Mesenchymal stem cell (in vitro differentiated cells and primary cell): ENCODE measurements around the gene RAB1B.

ENCODE experiments used
- DNase-seq: peaks from one replicate; pipeline ENCODE4 v3.0.0-alpha.2; 2013
- H2AFZ ChIP-seq: one replicate; pipeline ENCODE4 v1.6.1; 2013; ENCODE audit warnings: low read depth, mild to moderate bottlenecking, control low read depth, inconsistent platforms, low read length, moderate library complexity
- H2AK5ac ChIP-seq: 2 replicates; pipeline ENCODE4 v1.6.1; 2013; ENCODE audit warnings: low read length, moderate library complexity, mild to moderate bottlenecking, inconsistent platforms; ENCODE audit not compliant: severe bottlenecking
- H2BK120ac ChIP-seq: one replicate; pipeline ENCODE4 v1.6.1; 2013; ENCODE audit warnings: low read depth, mild to moderate bottlenecking, inconsistent platforms, low read length, moderate library complexity
- H2BK12ac ChIP-seq, 2 experiments: one replicate each; pipeline ENCODE4 v1.6.1; 2013; ENCODE audit warnings: inconsistent platforms in 2 of 2, low read length in 2 of 2, mild to moderate bottlenecking in 2 of 2, moderate library complexity in 2 of 2, control low read depth in 1 of 2
- H2BK15ac ChIP-seq: one replicate; pipeline ENCODE4 v1.6.1; 2013; ENCODE audit warnings: mild to moderate bottlenecking, low read depth, inconsistent platforms; ENCODE audit not compliant: poor library complexity, severe bottlenecking
- H2BK5ac ChIP-seq: 2 replicates; pipeline ENCODE4 v1.6.1; 2013; ENCODE audit warnings: low read depth, mild to moderate bottlenecking, low read length, control low read depth, inconsistent platforms; ENCODE audit not compliant: poor library complexity, severe bottlenecking
- H3K14ac ChIP-seq, 2 experiments: one replicate each; pipeline ENCODE4 v1.6.1; 2013; ENCODE audit warnings: inconsistent platforms in 2 of 2, low read length in 2 of 2, control low read depth in 1 of 2, mild to moderate bottlenecking in 1 of 2, moderate library complexity in 1 of 2
- H3K18ac ChIP-seq, 2 experiments: one replicate each; pipeline ENCODE4 v1.6.1; 2013; ENCODE audit warnings: inconsistent platforms in 2 of 2, low read length in 2 of 2, control low read depth in 1 of 2, low read depth in 1 of 2, mild to moderate bottlenecking in 1 of 2
- H3K23ac ChIP-seq, 2 experiments: one replicate each; pipeline ENCODE4 v1.6.1; 2013; ENCODE audit warnings: inconsistent platforms in 2 of 2, low read length in 2 of 2, mild to moderate bottlenecking in 2 of 2, moderate library complexity in 2 of 2, control low read depth in 1 of 2
- H3K27ac ChIP-seq: 2 replicates; pipeline ENCODE4 v1.5.1; 2013; ENCODE audit warnings: mild to moderate bottlenecking, moderate library complexity, low read length, control low read depth, inconsistent platforms; ENCODE audit not compliant: poor library complexity, severe bottlenecking
- H3K27me3 ChIP-seq, 2 experiments: 2 replicates each; pipeline versions ENCODE4 v1.6.1 to v1.7.0; 2013; ENCODE audit warnings: low read length in 2 of 2, mild to moderate bottlenecking in 2 of 2, moderate library complexity in 2 of 2, control low read depth in 1 of 2, inconsistent platforms in 1 of 2; ENCODE audit not compliant: control insufficient read depth in 1 of 2, insufficient read depth in 1 of 2
- H3K36me3 ChIP-seq, 2 experiments: 2 replicates each; pipeline versions ENCODE4 v1.6.1 to v1.7.0; 2013; ENCODE audit warnings: low read length in 2 of 2, control low read depth in 1 of 2, inconsistent platforms in 1 of 2, low read depth in 1 of 2, mild to moderate bottlenecking in 1 of 2; ENCODE audit not compliant: insufficient read depth in 2 of 2, control insufficient read depth in 1 of 2
- H3K4ac ChIP-seq, 2 experiments: one replicate each; pipeline ENCODE4 v1.6.1; 2013; ENCODE audit warnings: inconsistent platforms in 2 of 2, low read length in 2 of 2, mild to moderate bottlenecking in 2 of 2, moderate library complexity in 2 of 2, control low read depth in 1 of 2, low read depth in 1 of 2
- H3K4me1 ChIP-seq: 2 replicates; pipeline ENCODE4 v1.6.1; 2013; ENCODE audit warnings: low read depth, low read length, control low read depth; ENCODE audit not compliant: control insufficient read depth, insufficient read depth
- H3K4me2 ChIP-seq: 2 replicates; pipeline ENCODE4 v1.6.1; 2013; ENCODE audit warnings: low read length, mild to moderate bottlenecking, inconsistent platforms; ENCODE audit not compliant: poor library complexity, severe bottlenecking
- H3K4me3 ChIP-seq, 2 experiments: 2 replicates each; pipeline versions ENCODE4 v1.5.1 to v1.7.0; 2013; ENCODE audit warnings: low read length in 2 of 2, mild to moderate bottlenecking in 2 of 2, control low read depth in 1 of 2, low read depth in 1 of 2; ENCODE audit not compliant: insufficient read depth in 1 of 2
- H3K79me1 ChIP-seq: replicated peaks from 2 replicates; pipeline ENCODE4 v1.6.1; 2013; ENCODE audit warnings: mild to moderate bottlenecking, control low read depth, low read length, inconsistent platforms; ENCODE audit not compliant: poor library complexity, severe bottlenecking
- H3K9ac ChIP-seq: 2 replicates; pipeline ENCODE4 v1.7.0; 2013; ENCODE audit warnings: mild to moderate bottlenecking, low read length, moderate library complexity
- H3K9me3 ChIP-seq: 2 replicates; pipeline ENCODE4 v1.7.0; 2013; ENCODE audit warnings: mild to moderate bottlenecking, low read length; ENCODE audit not compliant: control insufficient read depth
- H4K8ac ChIP-seq: one replicate; pipeline ENCODE4 v1.6.1; 2013; ENCODE audit warnings: inconsistent platforms, mild to moderate bottlenecking, low read length, moderate library complexity
- H4K91ac ChIP-seq: one replicate; pipeline ENCODE4 v1.6.1; 2013; ENCODE audit warnings: mild to moderate bottlenecking, low read length, inconsistent platforms
- WGBS: methylation state at CpG from one replicate; pipeline ENCODE4 v1.1.7; 2013; ENCODE audit warnings: mixed read lengths; 5-methylcytosine and 5-hydroxymethylcytosine counted together

Gene RAB1B

DNA sequence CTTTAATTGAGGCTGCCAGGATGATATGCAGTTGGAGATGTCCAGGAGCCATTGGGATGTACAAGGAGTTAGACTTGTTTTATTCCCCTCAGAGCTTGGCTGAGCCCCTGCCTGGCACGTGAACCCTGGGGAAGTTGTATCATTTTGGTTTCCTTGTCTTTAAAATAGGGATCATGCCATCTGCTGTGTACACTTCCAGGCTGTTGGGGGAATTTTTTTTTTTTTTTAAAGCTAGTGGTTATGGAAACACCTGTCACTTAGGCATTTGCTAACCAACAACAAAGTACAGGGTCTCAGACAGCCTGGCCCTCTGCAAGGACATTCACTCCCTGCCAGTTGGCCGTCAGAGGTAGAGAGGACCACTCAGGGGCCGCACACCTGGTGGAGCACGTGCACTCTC is 8.5 kb upstream of the RAB1B start:
- Histone ChIP-seq H4K91ac (no peak overlapping the region), H3K36me3 (peaks cover 54 to 57% of the 10 kb centered on the region in 2 experiments), H3K4me1 (peaks cover 14% of the 10 kb centered on the region), H3K14ac (no peak overlapping the region), H3K27ac (no peak overlapping the region), H2AFZ (no peak overlapping the region), H3K4me2 (no peak overlapping the region), H3K79me1 (peaks cover 36% of the 10 kb centered on the region), H3K4ac (no peak overlapping the region), H3K9me3 (no peaks in the 10 kb centered on the region), H3K4me3 (no peak overlapping the region), H2BK120ac (no peak overlapping the region), H3K27me3 (no peaks in the 10 kb centered on the region), H4K8ac (no peak overlapping the region), H2AK5ac (no peak overlapping the region), H3K9ac (no peak overlapping the region), H2BK5ac (no peak overlapping the region), H3K23ac (no peak overlapping the region), H2BK15ac (no peak overlapping the region), H2BK12ac (no peak overlapping the region), H3K18ac (no peak overlapping the region)
- 98% methylated on average over 4 of the region's 4 CpGs for WGBS
- DNase-seq: no peak

DNA sequence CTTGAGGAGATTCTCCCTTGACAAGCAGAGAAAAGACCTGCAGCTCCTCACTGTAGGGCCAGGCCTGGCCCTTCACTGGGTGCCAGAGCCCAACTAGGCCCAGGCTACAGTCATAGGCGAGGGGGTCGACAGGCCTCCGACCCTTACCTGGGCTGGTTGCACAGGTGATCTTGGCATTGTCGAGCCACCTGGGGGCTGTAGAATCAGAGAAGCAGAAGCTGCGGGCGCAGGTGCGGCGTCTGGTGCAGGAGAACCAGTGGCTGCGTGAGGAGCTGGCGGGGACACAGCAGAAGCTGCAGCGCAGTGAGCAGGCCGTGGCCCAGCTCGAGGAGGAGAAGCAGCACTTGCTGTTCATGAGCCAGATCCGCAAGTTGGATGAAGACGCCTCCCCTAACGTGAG is 6.9 kb upstream of the RAB1B start:
- Histone ChIP-seq H3K9ac (no peak overlapping the region), H2BK15ac (no peak overlapping the region), H3K27ac (no peak overlapping the region), H3K36me3 (peaks cover 68 to 73% of the 10 kb centered on the region in 2 experiments), H3K23ac (no peak overlapping the region), H4K8ac (no peak overlapping the region), H3K4me3 (peak overlapping the region in 1 of 2 experiments; percentile 11), H3K4me2 (no peak overlapping the region), H3K4me1 (peaks cover 16% of the 10 kb centered on the region), H2BK12ac (no peak overlapping the region), H3K14ac (no peak overlapping the region), H3K18ac (no peak overlapping the region), H2AK5ac (no peak overlapping the region), H2AFZ (no peak overlapping the region), H3K79me1 (peaks cover 44% of the 10 kb centered on the region), H3K9me3 (no peaks in the 10 kb centered on the region), H4K91ac (no peak overlapping the region), H2BK5ac (no peak overlapping the region), H3K27me3 (no peaks in the 10 kb centered on the region), H2BK120ac (peak overlapping the region; percentile 27), H3K4ac (no peak overlapping the region)
- DNase-seq: no peak
- 97% methylated on average over 16 of the region's 16 CpGs for WGBS

DNA sequence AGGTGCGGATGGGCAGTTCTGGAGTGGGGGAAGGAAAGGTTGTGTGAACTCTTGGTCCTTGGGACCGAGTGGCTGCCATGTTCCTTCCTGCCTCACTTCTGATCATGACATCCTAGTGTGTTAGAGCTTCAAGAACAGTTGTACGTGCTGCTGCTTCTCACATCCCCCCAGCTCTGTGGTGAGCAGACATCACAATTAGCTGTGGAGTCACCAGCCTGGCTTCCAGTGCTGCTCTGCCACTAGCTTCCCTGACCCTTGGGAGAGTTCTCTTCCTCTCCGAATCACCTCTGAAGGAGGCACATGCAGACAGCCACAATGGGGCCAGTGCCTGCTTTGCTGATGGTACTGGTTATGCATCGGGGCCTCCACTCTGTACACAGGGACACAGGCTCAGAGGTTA is 6.2 kb upstream of the RAB1B start:
- no peak overlapping the region for H3K9ac ChIP-seq
- H4K91ac ChIP-seq: no peak overlapping the region
- no peak overlapping the region for H2AK5ac ChIP-seq
- H3K27me3 ChIP-seq: no peaks in the 10 kb centered on the region
- no peak overlapping the region for H2BK15ac ChIP-seq
- H3K4me3 ChIP-seq: no peak overlapping the region
- H3K36me3 ChIP-seq: peaks cover 69 to 79% of the 10 kb centered on the region in 2 experiments
- H2BK120ac ChIP-seq: no peak overlapping the region
- H3K23ac ChIP-seq: no peak overlapping the region
- H2BK12ac ChIP-seq: no peak overlapping the region
- H3K18ac ChIP-seq: no peak overlapping the region
- H4K8ac ChIP-seq: no peak overlapping the region
- DNase-seq: no peak
- H3K4ac ChIP-seq: no peak overlapping the region
- peaks cover 44% of the 10 kb centered on the region for H3K79me1 ChIP-seq
- WGBS: 99% methylated on average over 5 of the region's 5 CpGs
- peaks cover 16% of the 10 kb centered on the region for H3K4me1 ChIP-seq
- H3K9me3 ChIP-seq: no peaks in the 10 kb centered on the region
- no peak overlapping the region for H3K27ac ChIP-seq
- H3K4me2 ChIP-seq: no peak overlapping the region
- H2BK5ac ChIP-seq: no peak overlapping the region
- no peak overlapping the region for H3K14ac ChIP-seq
- H2AFZ ChIP-seq: no peak overlapping the region

DNA sequence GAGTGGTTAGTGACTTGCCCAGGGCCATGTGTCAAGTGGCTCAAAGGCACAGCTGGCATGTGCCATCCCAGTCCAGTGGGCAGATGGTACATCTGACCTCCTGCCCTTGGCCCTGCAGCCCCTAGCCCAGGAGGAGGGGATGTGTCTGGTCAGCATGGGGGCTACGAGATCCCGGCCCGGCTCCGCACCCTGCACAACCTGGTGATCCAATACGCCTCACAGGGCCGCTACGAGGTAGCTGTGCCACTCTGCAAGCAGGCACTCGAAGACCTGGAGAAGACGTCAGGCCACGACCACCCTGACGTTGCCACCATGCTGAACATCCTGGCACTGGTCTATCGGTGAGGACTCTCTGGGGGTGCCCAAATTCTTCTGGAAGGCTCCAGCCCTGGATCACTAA is 5.7 kb upstream of the RAB1B start:
- no peak overlapping the region for H3K27ac ChIP-seq
- no peaks in the 10 kb centered on the region for H3K27me3 ChIP-seq
- WGBS: 97% methylated on average over 12 of the region's 12 CpGs
- H3K9ac ChIP-seq: no peak overlapping the region
- H2AFZ ChIP-seq: no peak overlapping the region
- H3K9me3 ChIP-seq: no peaks in the 10 kb centered on the region
- H4K8ac ChIP-seq: no peak overlapping the region
- peaks cover 69 to 79% of the 10 kb centered on the region in 2 experiments for H3K36me3 ChIP-seq
- no peak overlapping the region for H3K4ac ChIP-seq
- H2BK15ac ChIP-seq: no peak overlapping the region
- no peak overlapping the region for H2BK120ac ChIP-seq
- no peak overlapping the region for H3K4me2 ChIP-seq
- peaks cover 17% of the 10 kb centered on the region for H3K4me1 ChIP-seq
- no peak overlapping the region for H3K14ac ChIP-seq
- H4K91ac ChIP-seq: no peak overlapping the region
- H2BK12ac ChIP-seq: no peak overlapping the region
- no peak for DNase-seq
- peaks cover 44% of the 10 kb centered on the region for H3K79me1 ChIP-seq
- no peak overlapping the region for H2AK5ac ChIP-seq
- H3K4me3 ChIP-seq: no peak overlapping the region
- H2BK5ac ChIP-seq: no peak overlapping the region
- H3K18ac ChIP-seq: no peak overlapping the region
- no peak overlapping the region for H3K23ac ChIP-seq
